CD4-positive, alpha-beta T cell (primary cell): ENCODE results near the gene TIMM50. TPM values are rescaled to one million over a fixed set of nuclear protein-coding genes. Genes with fewer than 3 reads are reported as not detected.

Source experiments
- ATAC-seq: fragments of 200-7000 bp; cut with Tn5 transposase; one replicate; pipeline ENCODE4 v1.10.0; 2022; ENCODE audit warnings: mild to moderate bottlenecking; ENCODE audit not compliant: poor library complexity
- CTCF ChIA-PET: fragments of 350-600 bp; sonication (Branson Sonifier 250); formaldehyde crosslinking; loops from one replicate; lab custom pipeline; 2021; ENCODE audit warnings: antibody characterized with exemption, inconsistent platforms; lab: Charles Lee
- POLR2A ChIA-PET: fragments of 350-600 bp; sonication (Branson Sonifier 250); formaldehyde crosslinking; loops from one replicate; lab custom pipeline; 2021; ENCODE audit warnings: antibody characterized with exemption, inconsistent platforms; lab: Charles Lee
- DNase-seq, 14 experiments: peaks; one replicate each; pipeline ENCODE4 v3.0.0-alpha.2; 2013 to 2020; ENCODE audit warnings: mixed read lengths in 2 of 14
- H3K27ac ChIP-seq, 2 donors: one replicate each; pipeline versions ENCODE4 v1.5.1 to v1.7.0; 2013; ENCODE audit warnings: low read length in 2 of 2, low read depth in 1 of 2, mild to moderate bottlenecking in 1 of 2
- H3K27me3 ChIP-seq, 2 experiments: 1 replicate in 1 of 2; 2 replicates in 1 of 2; pipeline versions ENCODE4 v1.6.1 to v1.7.0; 2013; ENCODE audit warnings: low read length in 2 of 2, control low read depth in 1 of 2, mild to moderate bottlenecking in 1 of 2, moderate library complexity in 1 of 2; ENCODE audit not compliant: insufficient read depth in 2 of 2, control insufficient read depth in 1 of 2
- H3K36me3 ChIP-seq: one replicate; pipeline ENCODE4 v1.6.1; 2013; ENCODE audit warnings: low read length, control low read depth; ENCODE audit not compliant: insufficient read depth
- H3K4me1 ChIP-seq: one replicate; pipeline ENCODE4 v1.6.1; 2013; ENCODE audit warnings: low read length, control low read depth; ENCODE audit not compliant: insufficient read depth
- H3K4me3 ChIP-seq: one replicate; pipeline ENCODE4 v1.5.1; 2013; ENCODE audit warnings: mild to moderate bottlenecking, low read length, moderate library complexity
- H3K9me3 ChIP-seq, 2 experiments: 1 replicate in 1 of 2; 2 replicates in 1 of 2; pipeline versions ENCODE4 v1.6.1 to v1.7.0; 2013; ENCODE audit warnings: low read length in 2 of 2, mild to moderate bottlenecking in 2 of 2, control low read depth in 1 of 2, moderate library complexity in 1 of 2; ENCODE audit not compliant: control insufficient read depth in 1 of 2, insufficient read depth in 1 of 2
- H3K27ac Mint-ChIP-seq: one replicate; pipeline ENCODE4 v1.8.0; 2020; ENCODE audit warnings: mixed read lengths
- H3K27me3 Mint-ChIP-seq: one replicate; pipeline ENCODE4 v1.8.0; 2021; ENCODE audit warnings: mixed read lengths
- H3K36me3 Mint-ChIP-seq: one replicate; pipeline ENCODE4 v1.8.0; 2021; ENCODE audit warnings: low read depth, mixed read lengths
- H3K4me1 Mint-ChIP-seq: one replicate; pipeline ENCODE4 v1.8.0; 2021; ENCODE audit warnings: low read depth, mixed read lengths
- H3K4me3 Mint-ChIP-seq: one replicate; pipeline ENCODE4 v1.8.0; 2020; ENCODE audit warnings: mild to moderate bottlenecking, mixed read lengths
- H3K9me3 Mint-ChIP-seq: one replicate; pipeline ENCODE4 v1.8.0; 2020; ENCODE audit warnings: mixed read lengths
- CTCF ChIP-seq: fragments of 200-600 bp; IDR thresholded peaks from one replicate; pipeline ENCODE4 v1.8.0; 2022; ENCODE audit warnings: antibody characterized with exemption, mild to moderate bottlenecking
- intact Hi-C, 2 experiments: fragments of 100-400 bp; cut with DNase I in 1 of 2; cut with micrococcal nuclease in 1 of 2; formaldehyde crosslinking; loops; one replicate each; pipeline versions ENCODE4 v1.15.1 to v1.9.0; 2023 to 2025; cut with DNase I, micrococcal nuclease
- total RNA-seq, 174 experiments: library from RNA in 2 of 174; stranded (reverse) in 2 of 174; gene quantifications; one replicate each; pipeline ENCODE4 v1.2.3 and lab custom pipeline; 2021 to 2026

Gene TIMM50
- total RNA-seq, 2 experiments from 2014 or later, result 38.3 to 43.4 TPM

DNA sequence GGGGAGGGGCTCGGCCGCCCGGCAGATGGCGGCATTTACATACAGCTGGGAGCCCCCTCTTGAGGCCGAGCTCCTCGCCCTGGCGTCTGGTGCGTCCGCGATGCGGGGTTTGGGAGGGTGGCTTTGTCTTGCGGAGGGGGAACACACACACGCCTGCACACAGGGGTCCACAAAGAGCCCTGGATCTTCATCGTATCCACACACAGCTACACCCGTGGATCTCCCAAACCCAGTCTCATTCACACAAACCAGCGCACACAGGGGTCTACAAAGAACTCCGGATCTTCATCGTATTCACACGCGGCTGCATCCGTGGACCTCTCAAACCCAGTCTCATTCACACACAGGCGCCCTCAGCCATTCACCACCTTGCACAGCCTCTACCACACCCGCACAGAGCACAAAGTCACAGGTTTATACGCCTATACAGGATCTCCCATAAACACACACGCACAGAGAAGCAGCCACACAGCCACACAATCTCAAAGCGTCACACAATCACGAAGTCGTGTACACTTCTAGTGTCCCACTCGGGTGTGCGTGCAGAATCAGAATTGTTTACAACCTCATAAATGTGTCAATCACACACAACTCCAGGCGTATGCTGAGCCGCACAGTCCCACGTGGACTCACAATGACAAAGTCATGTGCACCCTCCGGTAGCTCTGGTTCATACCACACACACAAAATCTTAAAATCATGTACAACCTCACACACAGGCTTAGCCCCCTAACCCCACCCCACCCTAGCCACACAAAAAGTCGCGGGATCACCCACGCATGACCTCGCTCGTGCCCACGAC is 17.6 kb downstream of the TIMM50 start:
- intact Hi-C loops, result no loop called here
- CTCF ChIA-PET, result interaction anchor here (1.0 to 1.8 kb wide), 3 partner anchors 24 to 174 kb away, joined by 4 to 8 read pairs (median 4); partner anchors contain the start of gene EID2B
- H3K27ac ChIP-seq, result no peak overlapping the region
- Mint-ChIP-seq H3K4me1 (peaks cover 19% of the 10 kb centered on the region), H3K36me3 (no peaks in the 10 kb centered on the region), H3K27ac (no peak overlapping the region), H3K27me3 (peaks cover 48% of the 10 kb centered on the region), H3K4me3 (peak overlapping the region; percentile 31), H3K9me3 (no peaks in the 10 kb centered on the region)
- ATAC-seq (peak; percentile 45), DNase-seq (peak in 3 of 14 experiments; percentile 43 to 57 (median 47))
- POLR2A ChIA-PET, result interaction anchor here (0.8 to 1.1 kb wide), 2 partner anchors 16 to 18 kb away, joined by 3 to 5 read pairs; partner anchors contain the start of gene TIMM50
- peaks cover 30 to 47% of the 10 kb centered on the region in 2 experiments for H3K27me3 ChIP-seq
- H3K9me3 ChIP-seq, result peaks cover 0 to 15% of the 10 kb centered on the region in 2 experiments
- no peaks in the 10 kb centered on the region for H3K36me3 ChIP-seq
- H3K4me3 ChIP-seq, result peak overlapping the region; percentile 10
- peak; percentile 3 for TF ChIP-seq CTCF
- H3K4me1 ChIP-seq, result peaks cover 28% of the 10 kb centered on the region

- ATAC-seq, result peak; percentile 10
- Mint-ChIP-seq H3K27me3 (peaks cover 56% of the 10 kb centered on the region), H3K36me3 (no peaks in the 10 kb centered on the region), H3K4me1 (peaks cover 27% of the 10 kb centered on the region), H3K27ac (no peak within 1 kb of the TSS), H3K9me3 (no peaks in the 10 kb centered on the region), H3K4me3 (peak within 1 kb of the TSS; percentile 31)
- DNase-seq, result peak in 2 of 14 experiments; percentile 8 to 37
- H3K27ac ChIP-seq, result no peak within 1 kb of the TSS
- CTCF ChIA-PET, result interaction anchor here (1.8 kb wide), 1 partner anchor 34 kb away, joined by 8 read pairs; the partner anchor contains the start of gene EID2B
- H3K4me1 ChIP-seq, result peaks cover 30% of the 10 kb centered on the region
- H3K9me3 ChIP-seq, result peaks cover 0 to 17% of the 10 kb centered on the region in 2 experiments
- no peak for TF ChIP-seq CTCF
- no peaks in the 10 kb centered on the region for H3K36me3 ChIP-seq
- POLR2A ChIA-PET, result interaction anchor here (0.6 kb wide), 1 partner anchor 731 kb away, joined by 4 read pairs; no protein-coding TSS in a partner anchor
- intact Hi-C loops, result no loop called here
- H3K27me3 ChIP-seq, result peaks cover 35 to 55% of the 10 kb centered on the region in 2 experiments
- H3K4me3 ChIP-seq, result peak within 1 kb of the TSS; percentile 10
These were observed 18.4 kb downstream of the TIMM50 start, which contains the start of gene DLL3 for GRCh38 chr19:39498798-39499642. DLL3 (plus strand) TSS chr19:39498947; CDS start chr19:39498975, 28 bp downstream.

- Mint-ChIP-seq H3K9me3 (no peaks in the 10 kb centered on the region), H3K27ac (no peak overlapping the region), H3K4me1 (peaks cover 36% of the 10 kb centered on the region), H3K27me3 (peaks cover 65% of the 10 kb centered on the region), H3K4me3 (peak overlapping the region; percentile 17), H3K36me3 (no peaks in the 10 kb centered on the region)
- H3K27me3 ChIP-seq, result peaks cover 42 to 64% of the 10 kb centered on the region in 2 experiments
- intact Hi-C loops, result no loop called here
- TF ChIP-seq CTCF, result no peak
- H3K4me3 ChIP-seq, result no peak overlapping the region
- ChIA-PET POLR2A (no interaction called here), CTCF (interaction anchor here (1.3 kb wide), 1 partner anchor 33 kb away, joined by 4 read pairs; the partner anchor contains the start of gene EID2B)
- H3K9me3 ChIP-seq, result peaks cover 0 to 18% of the 10 kb centered on the region in 2 experiments
- H3K36me3 ChIP-seq, result no peaks in the 10 kb centered on the region
- H3K4me1 ChIP-seq, result peaks cover 30% of the 10 kb centered on the region
- DNase-seq, result no peak
- H3K27ac ChIP-seq, result no peak overlapping the region
- ATAC-seq, result no peak
These were observed 19.3 kb downstream of the TIMM50 start for GRCh38 chr19:39499932-39500331.
